HG03442 (cell line): ENCODE results near the gene ULK1.
"Not testable (repeated sequence)": the region's sequence is repeated elsewhere in the genome, so short reads cannot be mapped to it uniquely, and the experiment has no call there.

Source experiments
- ATAC-seq: cut with Tn5 transposase; IDR thresholded peaks from one replicate; pipeline ENCODE4 v1.9.1; 2021; ENCODE audit warnings: mild to moderate bottlenecking, moderate library complexity; ENCODE audit not compliant: unreplicated experiment

ULK1 gene

GRCh38 chr12:131885543-131886057 is 8.8 kb upstream of the ULK1 start:
- ATAC-seq: no peak

DNA sequence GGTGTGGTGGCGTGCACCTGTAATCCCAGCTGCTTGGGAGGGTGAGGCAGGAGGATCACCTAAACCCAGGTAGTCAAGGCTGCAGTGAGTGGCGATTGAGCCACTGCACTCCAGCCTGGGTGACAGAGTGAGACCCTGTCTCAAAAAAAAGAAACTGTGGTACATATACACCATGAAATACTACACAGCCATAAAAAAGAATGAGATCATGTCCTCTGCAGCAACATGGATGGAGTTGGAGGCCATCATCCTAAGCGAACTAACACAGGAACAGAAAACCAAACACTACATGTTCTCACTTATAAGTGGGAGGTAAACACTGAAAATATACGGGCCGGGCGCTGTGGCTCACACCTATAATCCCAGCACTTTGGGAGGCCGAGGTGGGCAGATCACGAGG is 2.7 kb upstream of the ULK1 start:
- ATAC-seq: not testable (repeated sequence)

DNA sequence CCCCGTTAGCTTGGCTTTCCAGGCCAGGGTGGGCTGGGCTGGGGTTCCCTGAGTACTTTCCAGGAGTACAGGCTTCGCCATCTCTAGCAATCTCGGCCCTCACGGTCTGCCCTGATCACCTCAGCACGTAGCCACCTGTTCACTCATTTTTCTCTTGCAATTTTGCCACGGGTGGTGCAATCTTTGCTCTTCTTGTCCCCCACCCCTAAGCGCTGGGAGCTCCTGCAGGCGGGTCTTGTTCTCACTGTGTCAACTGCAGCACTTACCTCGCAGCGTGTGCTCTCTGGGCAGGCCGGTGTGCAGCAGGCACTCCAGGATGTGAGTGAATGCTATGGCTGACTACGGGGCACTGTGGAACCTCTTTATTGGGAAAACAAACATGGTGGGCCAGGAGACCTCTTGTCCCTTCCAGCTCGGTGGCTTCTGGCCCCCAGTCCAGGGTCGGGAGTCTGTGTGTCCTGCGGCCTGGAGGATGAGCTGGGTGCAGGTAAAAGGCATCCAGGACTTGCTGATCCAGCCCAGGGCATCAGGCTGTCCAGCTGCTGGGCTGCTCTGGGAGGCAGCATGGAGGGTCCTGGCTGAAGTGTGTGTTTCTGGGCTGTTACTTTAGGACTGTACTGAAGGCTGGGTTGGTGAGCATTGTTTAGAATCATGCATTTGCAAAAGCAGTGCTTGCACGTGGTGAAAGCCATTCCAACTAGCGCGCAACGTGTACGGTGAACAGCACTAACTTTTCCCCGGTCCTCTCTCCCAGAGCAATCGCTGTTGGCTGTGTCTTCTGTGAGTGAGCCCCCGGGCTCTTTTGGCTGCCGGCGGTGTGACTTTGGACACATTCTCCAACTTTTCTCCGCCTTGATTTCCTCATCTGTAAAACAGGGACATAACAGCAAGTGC is 1.5 kb upstream of the ULK1 start:
- ATAC-seq: no peak

GRCh38 chr12:131893605-131894312 is 663 bp upstream of the ULK1 start:
- no peak for ATAC-seq

- ATAC-seq: peak; percentile 5
Observed at GRCh38 chr12:131894981-131895639, 688 bp downstream of the ULK1 start.

- ATAC-seq: no peak
Observed at GRCh38 chr12:131895640-131896079, 1.2 kb downstream of the ULK1 start.

DNA sequence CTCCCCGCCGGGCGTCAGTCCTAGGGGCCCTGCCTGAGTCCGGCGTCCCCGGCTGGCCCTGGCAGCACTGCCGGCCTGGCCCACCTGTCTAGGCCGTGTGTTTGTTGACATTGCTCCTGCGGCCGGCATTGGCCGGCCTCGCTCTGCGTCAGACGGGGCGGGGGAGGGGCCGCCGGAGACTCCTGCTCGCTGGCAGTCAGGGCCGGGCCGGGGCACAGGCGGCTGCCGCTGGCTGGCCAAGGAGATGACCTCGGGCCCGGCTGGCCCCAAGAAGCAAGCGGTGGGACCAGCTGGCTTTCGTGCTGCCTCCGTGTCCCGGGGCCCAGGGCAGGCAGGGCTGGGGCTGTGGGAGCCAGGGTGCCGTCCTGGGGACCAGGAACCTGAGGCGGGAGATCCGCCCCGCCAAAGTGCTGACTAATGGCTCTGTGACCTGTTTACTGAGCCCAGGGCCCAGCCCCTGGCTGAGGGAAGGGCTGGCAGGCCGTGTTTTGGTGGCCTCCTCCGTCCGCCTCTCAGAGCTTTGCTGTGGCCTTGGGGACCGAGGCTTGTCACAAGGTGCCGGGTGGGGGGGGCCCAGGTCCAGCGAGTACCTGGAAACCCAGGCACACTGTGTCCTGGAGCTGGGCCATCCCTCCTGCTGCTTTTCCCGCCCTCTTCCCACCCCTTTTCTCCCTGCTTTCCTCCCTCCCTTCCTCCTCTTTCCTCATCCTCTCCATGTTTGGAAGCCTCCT is 1.8 kb downstream of the ULK1 start:
- peak; percentile 54 for ATAC-seq

DNA sequence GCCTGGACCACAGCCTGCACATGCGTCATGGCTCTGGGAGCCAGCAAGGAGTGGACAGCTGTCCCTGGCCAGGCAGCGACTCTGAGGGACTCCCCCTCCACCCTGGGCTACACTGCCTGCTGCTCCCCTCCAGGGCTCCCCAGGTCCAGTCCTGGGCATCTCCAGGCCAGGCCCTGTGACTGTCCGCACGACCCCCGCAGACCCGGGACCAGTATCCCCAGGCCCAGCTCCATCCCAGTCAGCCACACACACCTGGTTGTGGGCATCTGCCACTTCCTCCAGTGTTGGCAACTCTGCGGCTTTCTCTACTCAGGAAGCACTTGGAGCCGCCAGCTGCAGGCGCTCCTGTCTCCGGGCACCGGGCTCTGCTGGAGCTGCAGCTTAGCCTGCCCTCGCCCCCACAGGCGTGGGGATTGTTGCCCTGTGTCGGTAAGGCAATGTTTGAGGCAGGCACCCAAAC is 2.4 kb downstream of the ULK1 start:
- ATAC-seq: no peak

GRCh38 chr12:131897276-131897675 is 2.9 kb downstream of the ULK1 start:
- no peak for ATAC-seq

DNA sequence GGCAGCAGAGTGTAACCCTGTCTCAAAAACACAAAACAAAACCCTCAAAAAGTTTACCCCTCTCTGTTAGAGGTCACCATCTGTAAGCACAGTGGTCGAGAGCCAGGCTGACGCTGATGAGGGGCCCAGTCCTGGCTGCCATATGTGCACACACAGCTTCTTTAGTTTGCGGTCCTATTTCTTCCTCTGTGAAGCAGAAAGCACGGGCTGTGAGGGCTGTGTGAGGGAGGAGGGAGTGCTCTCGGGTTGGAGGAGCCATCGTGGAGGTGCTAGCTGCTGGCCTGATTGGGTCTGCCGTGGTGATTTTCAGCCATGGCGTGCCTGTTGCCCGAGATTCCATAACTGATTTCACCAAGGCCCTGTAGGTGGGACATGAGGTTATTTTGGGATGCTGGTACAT is 3.5 kb downstream of the ULK1 start:
- no peak for ATAC-seq

DNA sequence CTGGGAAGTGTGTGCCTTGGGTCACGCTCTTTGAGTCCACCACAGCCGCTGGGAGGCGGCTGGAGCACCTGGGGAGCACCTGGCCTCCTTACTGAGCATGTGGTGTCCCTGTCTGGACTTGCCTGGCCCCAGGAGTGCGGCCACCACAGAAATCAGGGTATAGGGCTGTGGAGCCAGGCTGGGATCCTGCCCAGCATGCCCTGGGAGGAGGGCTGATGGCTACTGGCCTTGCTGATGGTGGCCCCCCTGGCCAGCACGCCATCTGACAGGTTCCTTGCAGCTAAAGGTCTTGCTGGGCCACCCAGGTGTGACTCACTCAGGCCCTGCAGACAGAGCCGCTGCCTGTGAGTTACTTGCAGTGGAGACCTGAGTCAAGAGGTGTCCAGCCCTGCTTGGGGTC is 6.0 kb downstream of the ULK1 start:
- ATAC-seq: no peak

DNA sequence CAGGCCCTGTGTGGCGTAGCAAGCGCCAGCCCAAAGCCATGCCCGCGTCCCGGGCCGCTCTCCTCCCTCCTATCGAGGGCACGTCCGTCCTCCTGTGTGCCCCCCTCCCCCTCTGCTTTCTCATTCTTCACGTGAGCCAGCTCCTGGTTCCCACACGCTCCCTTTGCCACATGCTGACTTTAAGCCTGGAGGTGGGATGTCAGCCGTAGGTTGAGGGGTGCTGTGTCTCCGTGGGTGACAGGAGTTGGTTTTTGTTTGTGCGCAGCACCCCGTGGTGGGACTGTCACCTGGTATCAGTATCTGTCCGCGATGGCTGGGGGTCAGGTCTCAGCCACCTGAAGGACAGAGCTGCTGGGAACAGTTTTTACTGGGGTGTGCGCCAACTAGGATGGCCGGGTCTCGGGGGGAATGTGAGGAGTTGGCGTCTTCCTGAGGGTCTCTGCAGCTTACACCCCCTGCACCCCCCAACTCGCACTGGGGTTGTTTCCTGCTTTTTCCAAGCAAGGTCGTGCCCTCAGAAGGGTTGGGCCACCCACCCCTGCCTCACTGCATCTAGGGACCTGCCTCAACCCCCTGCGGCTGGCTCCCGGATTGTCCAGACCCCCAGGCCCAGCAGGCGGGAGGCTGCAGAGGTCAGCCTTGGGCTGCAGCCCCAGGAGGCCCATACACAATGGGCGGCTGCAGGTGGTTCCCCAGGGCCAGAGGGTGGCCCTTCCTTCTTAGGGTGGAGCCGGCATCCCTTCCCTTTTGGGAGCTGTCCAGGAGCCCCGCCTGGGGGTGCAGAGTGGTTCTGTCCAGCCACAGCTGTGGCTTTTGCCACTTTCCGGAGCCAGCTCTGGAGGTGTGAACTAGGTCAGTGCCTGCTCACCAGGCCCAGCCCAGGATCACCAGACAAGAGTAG is 7.3 kb downstream of the ULK1 start:
- no peak for ATAC-seq

- no peak for ATAC-seq
Observed at GRCh38 chr12:131902332-131903241, 8.2 kb downstream of the ULK1 start.

GRCh38 chr12:131903270-131904255 is 9.1 kb downstream of the ULK1 start:
- ATAC-seq: no peak

DNA sequence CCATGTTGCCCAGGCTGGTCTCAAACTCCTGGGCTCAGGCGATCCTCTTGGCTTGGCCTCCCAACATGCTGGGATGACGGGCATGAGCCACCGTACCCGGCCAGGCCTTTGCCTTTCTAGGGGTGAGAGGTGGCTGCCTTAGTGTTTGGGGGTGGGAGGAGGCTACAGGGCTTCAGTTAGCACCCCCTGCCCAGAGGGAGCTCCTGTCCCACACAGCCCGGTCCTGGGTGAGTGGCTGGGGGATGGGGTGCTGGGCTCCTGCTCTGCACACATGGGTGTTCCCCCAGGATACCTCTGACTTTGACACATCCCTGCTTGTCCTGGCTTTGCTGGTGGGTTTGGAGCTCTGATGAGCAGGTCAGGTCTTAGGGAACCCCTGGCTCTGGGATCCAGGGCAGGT is 9.9 kb downstream of the ULK1 start:
- no peak for ATAC-seq

DNA sequence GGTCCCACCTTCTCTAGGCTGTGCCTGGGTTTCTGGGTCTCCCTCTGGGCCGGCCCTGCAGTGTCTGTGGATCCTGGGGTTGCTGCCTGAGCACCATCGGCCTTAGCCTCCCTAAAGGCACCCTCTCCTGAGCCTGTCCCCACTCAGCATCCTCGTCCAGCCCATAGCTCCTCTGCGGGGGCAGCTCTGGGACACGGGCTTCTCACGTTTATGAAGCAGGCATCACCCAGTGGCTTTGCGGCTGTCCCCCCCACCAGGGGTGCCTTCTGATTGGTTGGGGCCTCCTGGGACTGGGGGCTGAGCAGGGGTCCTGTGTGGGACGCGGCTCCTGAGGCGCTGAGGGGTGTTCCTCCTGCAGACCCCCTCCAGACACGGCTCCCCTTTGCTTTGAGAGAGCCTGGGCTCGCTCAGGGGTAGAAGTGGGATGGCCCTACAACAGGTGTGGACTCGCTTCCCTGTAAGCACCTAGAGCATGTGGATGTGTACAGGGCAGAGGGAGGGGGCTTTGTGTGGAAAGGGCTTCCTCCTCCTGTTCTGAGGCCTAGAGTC is 10.7 kb downstream of the ULK1 start:
- ATAC-seq: no peak

- ATAC-seq: no peak
Observed at GRCh38 chr12:131905630-131906091, 11.2 kb downstream of the ULK1 start.
